Epithelial cell of prostate (primary cell): ENCODE data around the gene CIB2.

ENCODE experiments used
- DNase-seq: peaks from one replicate; pipeline ENCODE4 v3.0.0-alpha.2; 2011; ENCODE audit warnings: low read depth, low spot score
- H3K27ac ChIP-seq: fragments of 450-650 bp; 2 replicates; pipeline ENCODE4 v1.5.1; 2017; ENCODE audit warnings: mild to moderate bottlenecking

Gene CIB2

DNA sequence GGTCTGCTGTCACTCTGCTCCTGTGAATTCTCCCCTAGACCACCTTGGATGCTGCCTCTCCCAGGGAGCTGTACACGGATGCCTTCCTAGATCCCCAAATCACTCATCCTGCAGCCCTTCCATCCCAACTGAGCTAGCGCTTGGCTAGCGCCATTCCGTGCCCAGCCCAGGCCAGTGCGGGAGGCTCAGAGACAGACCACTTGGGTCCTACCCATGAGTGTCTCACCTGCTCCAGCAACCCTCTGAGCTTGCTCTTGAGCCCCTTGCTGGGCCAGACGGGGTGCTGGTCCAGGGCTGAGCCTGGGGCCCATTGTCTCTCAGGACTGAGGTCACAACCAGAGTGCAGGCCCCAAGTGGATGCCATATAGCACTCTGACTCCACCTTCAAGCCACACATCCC, 21.1 kb downstream of the CIB2 start:
- DNase-seq = no peak
- H3K27ac ChIP-seq = no peak overlapping the region

DNA sequence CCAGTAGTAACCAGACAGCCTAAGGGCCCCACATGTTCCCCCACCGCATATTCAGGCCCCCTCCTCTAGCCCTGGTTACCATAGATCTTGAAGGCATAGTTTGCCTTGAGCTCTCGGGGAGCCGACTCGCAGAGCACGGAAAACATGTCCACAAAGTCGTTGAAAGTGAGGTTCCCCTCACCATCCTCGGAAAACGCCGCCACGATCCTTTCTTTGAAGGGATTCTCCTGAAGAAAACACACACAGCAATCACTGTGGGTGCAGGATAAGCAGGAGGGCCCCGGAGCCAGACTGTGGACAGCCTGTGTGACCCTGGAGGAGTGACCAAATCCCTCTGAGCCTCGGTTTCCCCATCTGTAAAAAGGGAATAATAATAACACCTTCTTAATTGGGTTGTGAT, 22.1 kb downstream of the CIB2 start:
- DNase-seq = no peak
- H3K27ac ChIP-seq = no peak overlapping the region

DNA sequence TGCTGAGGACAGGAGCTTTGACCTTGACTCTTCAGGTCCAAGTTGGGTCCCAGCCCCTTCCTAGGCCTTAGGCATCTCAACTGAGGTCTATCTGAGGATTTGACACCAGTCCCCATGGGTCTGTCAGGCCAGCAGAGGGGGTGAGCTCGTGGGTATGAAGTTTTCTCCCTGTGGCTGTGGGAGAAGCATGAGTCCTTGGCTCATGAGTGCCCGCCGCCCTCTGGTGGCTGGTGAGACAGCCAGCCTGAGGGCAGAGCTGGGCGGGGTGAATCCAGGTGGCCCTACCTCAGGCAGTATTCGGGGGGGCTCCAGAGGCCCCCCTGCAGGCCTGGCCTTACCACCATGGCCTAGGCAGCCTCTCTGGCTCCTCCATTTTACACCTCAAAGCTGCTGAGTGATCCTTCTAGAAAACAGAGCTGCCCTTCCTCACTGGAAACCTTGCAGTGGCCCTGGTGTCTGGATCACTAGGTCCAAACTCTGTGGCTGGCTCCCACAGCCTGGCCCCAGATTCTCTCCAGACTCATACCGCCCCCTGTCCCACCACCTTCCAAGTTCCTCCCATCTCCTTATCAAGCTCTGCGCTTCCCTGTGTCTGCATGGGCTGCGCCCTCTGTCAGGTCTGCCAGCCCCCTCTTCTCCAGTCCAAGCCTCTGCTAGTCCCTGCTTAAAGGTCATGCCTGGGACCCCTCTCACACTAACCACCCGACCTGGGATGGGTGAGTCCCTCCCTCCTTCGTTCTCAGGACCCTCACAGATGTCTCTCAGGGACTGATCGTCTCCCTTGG, 22.8 kb downstream of the CIB2 start:
- peak; percentile 26 for DNase-seq
- H3K27ac ChIP-seq = no peak overlapping the region

GRCh38 chr15:78107471-78107870, 23.8 kb downstream of the CIB2 start:
- H3K27ac ChIP-seq = no peak overlapping the region

GRCh38 chr15:78105476-78106241, 25.6 kb downstream of the CIB2 start:
- no peak overlapping the region for H3K27ac ChIP-seq
- no peak for DNase-seq

More at GRCh38 chr15:78107471-78107870, 23.8 kb downstream of the CIB2 start:
- no peak for DNase-seq

- no peak for DNase-seq
These were observed 26.4 kb downstream of the CIB2 start for GRCh38 chr15:78104566-78105475.

DNA sequence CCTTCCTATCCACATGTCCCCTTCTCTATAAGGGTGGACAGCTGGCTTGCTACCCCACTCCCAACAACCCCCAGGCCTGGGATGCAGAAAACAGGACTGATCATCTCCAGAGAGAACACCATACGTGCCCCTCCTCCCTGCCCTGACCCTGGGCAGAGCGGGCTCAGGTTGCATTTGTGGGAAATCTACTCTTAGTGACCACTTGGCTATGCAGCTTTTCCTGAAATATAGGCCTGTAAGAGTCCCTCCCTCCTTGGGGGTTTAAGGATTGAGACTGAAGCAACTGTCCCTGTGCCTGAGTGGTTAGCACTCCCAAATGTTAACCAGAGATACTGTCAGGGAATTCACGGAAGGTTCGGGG, 27.1 kb downstream of the CIB2 start:
- DNase-seq = no peak
- no peak overlapping the region for H3K27ac ChIP-seq

More at GRCh38 chr15:78104566-78105475, 26.4 kb downstream of the CIB2 start:
- no peak overlapping the region for H3K27ac ChIP-seq

DNA sequence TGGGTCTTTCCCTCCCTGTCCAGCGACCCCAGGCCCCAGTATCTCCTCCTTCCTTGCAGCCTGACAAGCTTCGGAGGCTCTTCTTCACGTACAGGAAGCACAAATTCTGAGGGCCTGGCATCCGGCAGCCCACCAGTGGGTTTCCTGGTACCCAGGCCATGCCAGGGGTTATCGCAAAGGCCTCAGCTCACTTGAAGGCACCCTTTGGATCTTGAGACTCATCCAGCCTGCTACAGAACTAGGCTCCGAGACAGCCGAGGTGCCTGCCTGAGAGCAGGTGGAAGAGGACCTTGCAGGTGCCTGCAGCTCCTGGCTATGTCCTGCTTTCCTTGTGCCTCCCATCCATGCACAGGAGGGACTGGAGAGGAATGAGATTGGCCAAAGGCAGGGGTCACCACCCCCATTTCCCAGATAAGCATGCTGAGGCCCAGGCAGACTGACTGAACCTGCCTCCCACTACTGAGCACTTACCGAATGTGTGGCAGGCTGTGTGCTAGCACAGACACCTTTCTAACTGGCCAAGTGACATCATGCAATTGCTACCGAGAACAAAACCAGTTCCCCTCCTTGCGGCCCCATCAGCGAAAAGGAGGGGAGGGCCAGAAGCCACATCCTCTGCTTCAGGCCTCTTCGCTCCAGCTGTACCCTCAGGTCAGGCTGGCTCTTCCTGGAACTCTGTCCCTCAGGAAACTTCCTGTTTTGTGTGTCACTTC, 27.7 kb downstream of the CIB2 start:
- no peak for DNase-seq
- H3K27ac ChIP-seq = no peak overlapping the region

DNA sequence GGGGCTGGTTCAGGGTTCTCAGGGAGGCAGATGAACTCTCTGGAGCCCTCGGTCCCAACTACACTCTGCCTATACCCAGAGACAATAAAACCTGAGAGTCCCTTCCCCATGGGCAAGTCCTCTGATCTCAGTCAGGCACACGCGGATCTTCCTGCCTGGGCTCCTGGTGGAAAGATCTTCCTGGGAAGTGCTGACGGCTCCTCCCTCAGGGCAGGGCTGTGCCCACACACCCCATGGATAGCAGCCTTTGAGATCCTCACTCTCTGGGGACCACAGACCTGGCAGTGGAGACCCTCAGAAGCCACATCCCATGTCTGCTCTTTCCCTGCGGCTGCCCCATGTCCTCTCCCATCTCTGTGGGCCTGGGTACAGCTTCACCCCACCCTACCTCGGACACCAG, 28.5 kb downstream of the CIB2 start:
- no peak overlapping the region for H3K27ac ChIP-seq
- no peak for DNase-seq

DNA sequence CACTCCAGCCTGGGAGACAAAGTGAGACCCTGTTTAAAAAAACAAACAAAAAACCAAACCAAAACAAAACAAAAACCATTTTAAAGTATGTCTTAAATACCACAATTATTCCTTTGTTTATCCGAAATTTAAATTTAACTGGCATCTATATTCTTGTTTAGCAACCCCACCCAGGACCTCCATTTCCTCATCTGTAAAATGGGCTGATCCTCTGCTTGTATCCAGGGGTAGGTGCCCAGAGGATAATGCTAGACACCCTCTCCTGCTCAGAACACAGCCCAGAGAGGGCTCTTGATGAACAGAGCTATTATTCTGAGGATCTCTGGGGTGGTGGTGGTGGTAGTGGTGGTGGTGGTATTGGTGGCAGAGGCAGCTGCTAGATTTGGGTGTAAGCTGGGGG, 29.0 kb downstream of the CIB2 start:
- no peak for DNase-seq
- H3K27ac ChIP-seq = no peak overlapping the region

DNA sequence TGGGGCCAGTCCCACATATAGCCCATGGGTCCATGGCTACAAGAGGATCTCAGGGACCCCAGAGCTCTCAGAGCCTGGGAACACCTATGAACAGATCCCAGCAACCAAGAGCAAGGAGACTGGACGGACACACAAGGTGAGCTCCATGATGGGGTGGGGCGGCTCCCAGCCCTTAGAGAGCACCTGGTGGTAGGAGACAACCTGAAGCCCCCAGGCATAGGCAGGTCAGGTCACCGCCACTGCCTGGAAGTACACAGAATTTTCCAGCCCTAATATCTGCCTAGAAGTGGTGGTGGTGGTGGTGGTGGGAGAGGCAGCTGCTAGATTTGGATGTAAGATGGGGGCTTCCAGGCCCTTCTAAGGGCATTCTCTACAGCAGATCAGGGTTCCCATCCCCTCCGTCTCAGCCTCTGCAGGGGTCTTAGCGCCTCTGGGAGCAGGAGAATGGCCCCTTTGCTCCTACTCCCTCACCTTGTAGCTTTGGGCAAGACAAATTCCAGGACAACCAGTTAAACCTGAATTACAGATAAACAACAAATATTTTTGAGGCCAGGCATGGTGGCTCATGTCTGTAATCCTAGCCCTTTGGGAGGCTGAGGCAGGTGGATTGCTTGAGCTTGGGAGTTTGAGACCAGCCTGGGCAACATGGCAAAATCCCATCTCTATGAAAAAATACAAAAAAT, 29.7 kb downstream of the CIB2 start:
- no peak for DNase-seq
- no peak overlapping the region for H3K27ac ChIP-seq

DNA sequence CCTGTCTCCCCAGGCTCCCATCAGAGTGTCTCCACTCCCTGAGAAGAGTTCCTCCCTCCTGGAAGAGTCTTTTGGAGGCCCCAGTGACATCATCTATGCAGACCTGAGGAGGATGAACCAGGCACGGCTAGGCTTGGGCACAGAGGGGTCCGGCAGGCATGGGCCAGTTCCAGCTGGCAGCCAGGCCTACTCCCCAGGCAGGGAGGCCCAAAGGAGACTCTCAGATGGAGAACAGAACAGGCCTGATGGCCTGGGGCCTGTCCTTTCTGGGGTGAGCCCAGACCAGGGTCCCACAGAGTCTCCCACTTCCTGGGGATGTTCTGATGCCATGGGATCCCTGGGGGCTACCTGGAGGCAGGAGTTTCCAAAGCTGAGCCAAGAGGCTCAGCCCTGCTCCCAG, 30.4 kb downstream of the CIB2 start:
- DNase-seq = no peak
- no peak overlapping the region for H3K27ac ChIP-seq

- H3K27ac ChIP-seq = no peak overlapping the region
- no peak for DNase-seq
These were observed 33.0 kb downstream of the CIB2 start for GRCh38 chr15:78098131-78098755.

DNA sequence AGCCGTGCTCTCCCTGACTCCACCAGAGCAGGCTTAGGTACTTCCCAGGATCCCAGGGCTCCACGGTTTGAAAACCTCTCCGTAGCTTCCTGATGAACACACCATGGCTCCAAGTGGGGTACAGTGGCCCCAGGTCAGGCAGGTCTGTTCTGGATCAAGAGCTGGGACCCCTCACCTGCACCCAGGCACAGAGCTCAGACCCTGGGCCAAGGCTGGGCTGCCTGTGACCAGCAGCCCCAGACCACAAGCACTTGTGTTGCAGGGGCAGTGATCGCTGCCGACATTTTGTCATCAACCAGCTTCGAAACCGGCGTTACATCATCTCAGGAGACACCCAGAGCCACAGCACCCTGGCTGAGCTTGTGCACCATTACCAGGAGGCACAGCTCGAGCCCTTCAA, 33.6 kb downstream of the CIB2 start:
- no peak for DNase-seq
- no peak overlapping the region for H3K27ac ChIP-seq

- DNase-seq = no peak
- H3K27ac ChIP-seq = no peak overlapping the region
These were observed 37.8 kb downstream of the CIB2 start for GRCh38 chr15:78093242-78094020.

GRCh38 chr15:78092261-78093041, 38.8 kb downstream of the CIB2 start, which contains the start of gene SH2D7:
Gene SH2D7, plus strand, starts transcription at chr15:78092561. Its CDS starts 24 bp downstream, at chr15:78092585.
- DNase-seq = no peak
- no peak within 1 kb of the TSS for H3K27ac ChIP-seq

GRCh38 chr15:78090422-78091063, 40.7 kb downstream of the CIB2 start:
- DNase-seq = no peak
- no peak overlapping the region for H3K27ac ChIP-seq
